ENCODE data around the gene SHANK2.

The SHANK2 gene

GRCh38 chr11:71269603-71270511 lies 17.5 kb upstream of the SHANK2 start:
- in situ Hi-C loops (cut with MboI; ENCODE audit: low sequenced_read_pairs), result no loop called here

- in situ Hi-C loops (cut with MboI; ENCODE audit: low sequenced_read_pairs), result no loop called here
Observed at GRCh38 chr11:71268706-71269321, 16.4 kb upstream of the SHANK2 start.

- in situ Hi-C loops (cut with MboI; ENCODE audit: low sequenced_read_pairs), result no loop called here
Observed at GRCh38 chr11:71267807-71268421, 15.5 kb upstream of the SHANK2 start.

GRCh38 chr11:71266114-71266833 lies 13.9 kb upstream of the SHANK2 start:
- in situ Hi-C loops (cut with MboI; ENCODE audit: low sequenced_read_pairs), result no loop called here

- in situ Hi-C loops (cut with MboI; ENCODE audit: low sequenced_read_pairs), result no loop called here
Observed at GRCh38 chr11:71265559-71266092, 13.2 kb upstream of the SHANK2 start.

GRCh38 chr11:71263386-71263785 lies 11.0 kb upstream of the SHANK2 start:
- in situ Hi-C loops (cut with MboI; ENCODE audit: low sequenced_read_pairs), result no loop called here

GRCh38 chr11:71255800-71256479 lies 3.6 kb upstream of the SHANK2 start:
- in situ Hi-C loops (cut with MboI; ENCODE audit: low sequenced_read_pairs), result no loop called here

- in situ Hi-C loops (cut with MboI; ENCODE audit: low sequenced_read_pairs), result no loop called here
Observed at GRCh38 chr11:71255323-71255722, 2.9 kb upstream of the SHANK2 start.

GRCh38 chr11:71253794-71254193 lies 1.4 kb upstream of the SHANK2 start:
- in situ Hi-C loops (cut with MboI; ENCODE audit: low sequenced_read_pairs), result no loop called here

- in situ Hi-C loops (cut with MboI; ENCODE audit: low sequenced_read_pairs), result no loop called here
Observed at GRCh38 chr11:71252770-71253730, 673 bp upstream of the SHANK2 start.

- in situ Hi-C loops (cut with MboI; ENCODE audit: low sequenced_read_pairs), result no loop called here
Observed at GRCh38 chr11:71251761-71252268, 562 bp downstream of the SHANK2 start.

- in situ Hi-C loops (cut with MboI; ENCODE audit: low sequenced_read_pairs), result no loop called here
Observed at GRCh38 chr11:71251151-71251721, 1.1 kb downstream of the SHANK2 start.

- in situ Hi-C loops (cut with MboI; ENCODE audit: low sequenced_read_pairs), result no loop called here
Observed at GRCh38 chr11:71250523-71251150, 1.7 kb downstream of the SHANK2 start.

GRCh38 chr11:71249301-71249700 lies 3.1 kb downstream of the SHANK2 start:
- in situ Hi-C loops (cut with MboI; ENCODE audit: low sequenced_read_pairs), result no loop called here

- in situ Hi-C loops (cut with MboI; ENCODE audit: low sequenced_read_pairs), result no loop called here
Observed at GRCh38 chr11:71248656-71249055, 3.7 kb downstream of the SHANK2 start.

- in situ Hi-C loops (cut with MboI; ENCODE audit: low sequenced_read_pairs), result no loop called here
Observed at GRCh38 chr11:71248251-71248570, 4.2 kb downstream of the SHANK2 start.

- in situ Hi-C loops (cut with MboI; ENCODE audit: low sequenced_read_pairs), result no loop called here
Observed at GRCh38 chr11:71247551-71248250, 4.7 kb downstream of the SHANK2 start.

GRCh38 chr11:71246559-71246958 lies 5.8 kb downstream of the SHANK2 start:
- in situ Hi-C loops (cut with MboI; ENCODE audit: low sequenced_read_pairs), result no loop called here

Measured in HL-60/S4 (cell line).